GM23248 (cell line): ENCODE results near the gene ASTN1.

Experiments used
- EZH2 ChIP-seq: fragments of 200-600 bp; sonication (generic); IDR thresholded peaks from 2 replicates; pipeline ENCODE4 v1.6.1; 2018; ENCODE audit warnings: antibody characterized with exemption, mild to moderate bottlenecking; ENCODE audit not compliant: insufficient read depth, poor library complexity, severe bottlenecking
- EZH2phosphoT487 ChIP-seq: fragments of 200-600 bp; sonication (generic); IDR thresholded peaks from 2 replicates; pipeline ENCODE4 v1.6.1; 2018; ENCODE audit warnings: antibody characterized with exemption, moderate library complexity, mild to moderate bottlenecking, low read depth; ENCODE audit not compliant: insufficient read depth

DNA sequence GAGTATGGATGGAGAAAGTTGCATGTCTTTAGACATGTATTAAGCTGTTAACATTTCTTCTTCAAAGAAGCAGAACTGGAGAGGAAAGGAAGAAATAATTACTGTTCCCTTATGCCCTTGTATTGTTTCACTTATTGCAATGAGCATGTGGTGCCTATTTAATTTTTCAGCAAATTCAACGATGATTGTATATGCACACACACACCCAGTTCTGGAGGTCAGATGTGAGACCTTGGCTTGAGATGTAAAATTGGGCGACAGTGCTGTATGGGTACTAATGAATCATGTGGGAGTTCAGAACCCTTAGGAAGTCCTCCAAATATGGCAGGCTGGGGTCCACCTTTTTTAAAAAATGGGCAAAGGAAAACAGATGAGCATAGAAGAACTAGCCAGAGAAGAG, 33.7 kb upstream of the ASTN1 start:
- no peak for TF ChIP-seq EZH2
- no peak for TF ChIP-seq EZH2phosphoT487
